SK-N-SH treated with all-trans-retinoic acid at 6 μM for 48 hours (cell line): ENCODE data around the gene HSPB6.

ENCODE experiments used
- ISL1 ChIP-seq: fragments of 250-450 bp; sonication (Bioruptor Pico); IDR thresholded peaks from 2 replicates; pipeline ENCODE4 v2.1.2; 2022; ENCODE audit warnings: mild to moderate bottlenecking, moderate library complexity
- RARB ChIP-seq: fragments of 250-450 bp; sonication (Bioruptor Pico); IDR thresholded peaks from 2 replicates; pipeline ENCODE4 v1.8.0; 2021; ENCODE audit warnings: mild to moderate bottlenecking, moderate library complexity

DNA sequence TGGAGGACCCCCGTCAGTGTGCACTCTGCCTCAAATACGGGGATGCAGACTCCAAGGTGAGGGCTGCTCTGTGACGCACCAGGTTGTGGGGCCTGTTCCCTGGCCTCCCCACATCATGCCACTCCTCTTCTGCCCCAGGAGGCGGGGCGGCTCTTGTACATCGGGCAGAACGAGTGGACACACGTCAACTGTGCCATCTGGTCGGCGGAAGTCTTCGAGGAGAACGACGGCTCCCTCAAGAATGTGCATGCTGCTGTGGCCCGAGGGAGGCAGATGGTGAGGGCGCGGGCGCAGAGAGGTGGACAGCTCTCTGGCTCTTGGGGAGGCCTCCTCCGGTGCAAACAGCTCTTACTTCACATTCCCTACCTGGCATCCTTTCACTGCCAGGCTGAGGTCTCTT, 27.8 kb downstream of the HSPB6 start:
- TF ChIP-seq RARB, result no peak
- TF ChIP-seq ISL1 (CRISPR knock-in tag), result no peak
